SH-SY5Y (cell line): Measurements from ENCODE around the gene EIF3F.

Experiments
- GATA2 ChIP-seq: IDR thresholded peaks from 2 replicates; pipeline ENCODE4 v1.6.1; 2011; ENCODE audit warnings: mild to moderate bottlenecking, low read depth, low read length
- GATA3 ChIP-seq: IDR thresholded peaks from 2 replicates; pipeline ENCODE4 v1.6.1; 2011; ENCODE audit warnings: low read depth, mild to moderate bottlenecking, low read length, moderate library complexity

DNA sequence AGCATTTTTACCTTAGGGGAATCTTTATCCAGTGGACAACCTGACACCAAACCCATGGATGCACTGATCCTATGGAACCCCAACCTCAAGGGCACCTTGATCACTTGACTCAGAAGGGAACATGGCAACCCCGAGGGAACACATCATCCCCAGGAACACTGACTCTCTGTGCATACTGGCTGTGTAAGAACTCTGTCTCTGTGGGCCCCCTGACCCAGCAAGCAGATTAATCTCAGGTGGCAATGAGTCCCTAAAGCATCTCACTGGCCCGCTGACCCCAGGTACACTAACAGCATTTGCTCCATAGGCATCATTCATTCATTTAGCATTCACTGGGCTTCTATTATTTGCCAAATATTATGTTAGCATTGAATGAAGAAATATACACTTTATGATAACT is 16.9 kb downstream of the EIF3F start:
- TF ChIP-seq GATA3, result no peak
- TF ChIP-seq GATA2, result no peak
